ENCODE results near the gene SAMD4A.

- TF ChIP-seq EZH2phosphoT487 (IDR thresholded peaks at IDR 0.05; ENCODE audit: insufficient read depth, low read depth) (no peak), EZH2 (IDR thresholded peaks at IDR 0.05; ENCODE audit: insufficient read depth, poor library complexity, severe bottlenecking) (no peak)
Measured at GRCh38 chr14:54834727-54835126, 267.8 kb downstream of the SAMD4A start.
